Psoas muscle (tissue), 8 donors: ENCODE results near the gene USP30. TPM values are rescaled to one million over a fixed set of nuclear protein-coding genes. Genes with fewer than 3 reads are reported as not detected.

Experiments
- ATAC-seq, 4 donors: fragments of 200-7000 bp; cut with Tn5 transposase; one replicate each; pipeline ENCODE4 v1.9.1; 2020; ENCODE audit warnings: moderate library complexity in 3 of 4, mild to moderate bottlenecking in 2 of 4
- DNase-seq, 2 donors: peaks; one replicate each; pipeline ENCODE4 v3.0.0-alpha.2; 2020
- H3K27ac ChIP-seq: fragments of 200-600 bp; one replicate; pipeline ENCODE4 v1.8.0; 2022
- H3K27me3 ChIP-seq, 3 donors: fragments of 200-600 bp in 1 of 3; one replicate each; pipeline versions ENCODE4 v1.6.1 to v1.8.0; 2013 to 2022; ENCODE audit warnings: low read length in 2 of 3, mild to moderate bottlenecking in 2 of 3, moderate library complexity in 1 of 3; ENCODE audit not compliant: insufficient read depth in 3 of 3
- H3K36me3 ChIP-seq, 2 donors: fragments of 200-600 bp in 1 of 2; one replicate each; pipeline versions ENCODE4 v1.6.1 to v1.8.0; 2013 to 2022; ENCODE audit warnings: low read depth in 1 of 2, mild to moderate bottlenecking in 1 of 2, moderate library complexity in 1 of 2; ENCODE audit not compliant: insufficient read depth in 1 of 2
- H3K4me1 ChIP-seq: fragments of 200-600 bp; one replicate; pipeline ENCODE4 v1.8.0; 2022
- H3K4me3 ChIP-seq: fragments of 200-600 bp; one replicate; pipeline ENCODE4 v1.8.0; 2022; ENCODE audit warnings: mild to moderate bottlenecking
- H3K9me3 ChIP-seq: fragments of 200-600 bp; one replicate; pipeline ENCODE4 v1.8.0; 2022
- WGBS, 3 donors: extraction: QIAGEN DNeasy Blood & Tissue Kit; methylation state at CpG; one replicate each; pipeline versions ENCODE4 v1.1.6 to v1.1.7; 2013; 5-methylcytosine and 5-hydroxymethylcytosine counted together
- intact Hi-C, 2 donors: fragments of 100-400 bp; cut with DNase I; formaldehyde crosslinking; loops; one replicate each; pipeline versions ENCODE4 v1.11.0 to v1.14.2; 2022
- polyA plus RNA-seq, 3 donors: library from polyadenylated mRNA; stranded (reverse); fragments of 200-250 nt; gene quantifications; one replicate each; pipeline ENCODE4 v1.2.3, GENCODE V29; 2013
- total RNA-seq, 4 donors: library from RNA; stranded (reverse); fragmentation: NEBNext Ultra II Directional in 2 of 4; extraction: Animal tissue kit (Norgen Biotek cat#: 25700) in 2 of 4; gene quantifications; one replicate each; pipeline versions ENCODE4 v1.2.1 to v1.2.4, GENCODE V29; 2021 to 2023
- TF ChIP-seq, protein P1 (sequence below): fragments of 200-600 bp; IDR thresholded peaks from one replicate; pipeline ENCODE4 v1.8.0; 2022; ENCODE audit warnings: antibody characterized with exemption
- donor health status: healthy with polysubstance abuse.
- donor health status: DM: no; HTN: no; CAD: no; lungs with moderate emphysema.
- donor health status: Bipolar disorder and iron deficiency.
- donor health status: healthy.
- donor health status: DM: yes; HTN: yes; CAD: no.
- donor health status: DM: no; HTN: no; CAD: no.
- donor health status: DM: no; HTN: no; CAD: no.
- donor health status: DM: yes; HTN: yes; CAD: no.

Gene USP30
- total and polyA plus RNA-seq, 7 donors: 4.7 to 14.6 (median 10.9) TPM

DNA sequence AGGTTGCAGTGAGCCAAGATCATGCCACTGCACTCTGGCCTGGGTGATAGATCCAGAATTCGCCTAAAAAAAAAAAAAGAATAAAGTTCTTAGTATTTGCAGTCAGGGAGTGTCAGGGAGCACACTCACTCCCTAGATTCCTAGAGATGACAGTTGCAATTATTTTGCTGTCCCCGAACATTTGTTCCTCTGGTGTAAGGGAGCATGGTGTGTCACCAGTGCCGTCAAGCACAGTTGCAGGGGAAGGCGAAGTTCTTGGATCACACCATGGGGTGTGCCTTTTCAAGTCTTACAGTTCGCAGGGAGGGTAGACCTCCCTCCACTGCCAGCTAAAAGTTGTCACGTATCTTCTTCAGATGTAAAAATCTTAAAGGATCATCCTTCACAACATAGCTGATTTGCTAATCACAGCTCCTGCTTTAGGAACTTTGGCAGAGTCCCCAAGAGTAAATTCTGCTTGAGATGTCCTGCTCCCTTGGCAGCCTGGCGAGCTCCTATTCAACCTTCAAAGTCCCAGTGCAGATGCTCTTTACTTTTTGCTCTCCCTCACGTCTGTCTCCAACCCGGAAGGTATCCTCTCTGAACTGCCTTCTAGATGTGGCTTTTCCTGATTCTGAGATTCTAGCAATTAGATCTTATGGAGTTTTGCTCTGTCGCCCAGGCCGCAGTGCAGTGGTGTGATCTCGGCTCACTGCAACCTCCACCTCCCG, 75.3 kb downstream of the USP30 start:
- Histone ChIP-seq H3K27me3 (no peaks in the 10 kb centered on the region), H3K36me3 (peaks cover 0 to 14% of the 10 kb centered on the region in 2 donors), H3K27ac (peak overlapping the region; percentile 96), H3K4me1 (peaks cover 75% of the 10 kb centered on the region), H3K4me3 (no peak overlapping the region), H3K9me3 (no peaks in the 10 kb centered on the region)
- TF ChIP-seq, protein P1, sequence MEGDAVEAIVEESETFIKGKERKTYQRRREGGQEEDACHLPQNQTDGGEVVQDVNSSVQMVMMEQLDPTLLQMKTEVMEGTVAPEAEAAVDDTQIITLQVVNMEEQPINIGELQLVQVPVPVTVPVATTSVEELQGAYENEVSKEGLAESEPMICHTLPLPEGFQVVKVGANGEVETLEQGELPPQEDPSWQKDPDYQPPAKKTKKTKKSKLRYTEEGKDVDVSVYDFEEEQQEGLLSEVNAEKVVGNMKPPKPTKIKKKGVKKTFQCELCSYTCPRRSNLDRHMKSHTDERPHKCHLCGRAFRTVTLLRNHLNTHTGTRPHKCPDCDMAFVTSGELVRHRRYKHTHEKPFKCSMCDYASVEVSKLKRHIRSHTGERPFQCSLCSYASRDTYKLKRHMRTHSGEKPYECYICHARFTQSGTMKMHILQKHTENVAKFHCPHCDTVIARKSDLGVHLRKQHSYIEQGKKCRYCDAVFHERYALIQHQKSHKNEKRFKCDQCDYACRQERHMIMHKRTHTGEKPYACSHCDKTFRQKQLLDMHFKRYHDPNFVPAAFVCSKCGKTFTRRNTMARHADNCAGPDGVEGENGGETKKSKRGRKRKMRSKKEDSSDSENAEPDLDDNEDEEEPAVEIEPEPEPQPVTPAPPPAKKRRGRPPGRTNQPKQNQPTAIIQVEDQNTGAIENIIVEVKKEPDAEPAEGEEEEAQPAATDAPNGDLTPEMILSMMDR: no peak
- intact Hi-C loops: no loop called here
- ATAC-seq: peak in 3 of 4 donors; percentile 33 to 61 (median 42)
- 68 to 87% (median 71%) methylated on average over 13 of the region's 13 CpGs for WGBS, 3 donors
- DNase-seq: peak; percentile 43 to 83

DNA sequence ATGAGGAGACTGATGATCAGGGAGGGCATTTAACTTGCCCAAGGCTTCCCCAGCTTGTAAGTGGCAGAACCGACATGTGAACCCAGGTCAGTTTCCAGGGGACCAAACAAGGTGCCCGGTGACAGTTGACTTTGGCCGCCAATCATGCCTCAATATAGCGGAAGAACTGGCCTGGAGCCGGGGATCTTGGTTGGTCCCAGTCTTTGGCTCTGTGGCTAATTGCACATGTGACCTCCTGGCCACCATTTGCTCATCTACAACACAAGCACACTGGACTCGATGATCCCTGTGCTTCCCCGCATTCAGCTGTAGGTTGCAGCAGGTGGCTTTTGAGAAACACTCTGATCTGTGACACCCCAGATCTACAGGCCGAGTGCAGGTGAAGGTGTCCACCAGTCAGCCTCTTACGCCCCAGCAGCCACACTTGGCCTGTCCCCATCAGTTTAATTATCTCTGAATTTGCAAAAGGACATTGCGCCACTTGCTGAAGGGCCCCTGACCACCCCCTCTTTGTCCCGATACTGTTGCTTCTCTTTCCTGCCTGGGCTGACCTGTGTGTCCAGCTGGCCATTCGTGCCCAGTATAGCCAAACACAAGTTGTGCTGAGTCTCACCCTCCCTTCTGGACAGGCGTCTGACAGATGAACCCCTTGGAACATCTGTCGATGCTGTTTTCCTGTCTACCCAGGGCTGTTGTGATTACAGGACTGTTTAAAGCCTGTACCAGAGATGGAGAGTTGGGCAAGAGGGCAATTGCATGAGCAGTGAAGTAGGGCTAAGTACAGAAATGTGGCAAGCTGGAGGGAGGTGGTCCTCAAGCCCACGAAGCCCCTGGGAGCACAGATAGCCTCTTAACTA, 78.1 kb downstream of the USP30 start:
- H3K36me3 ChIP-seq: peaks cover 0 to 21% of the 10 kb centered on the region in 2 donors
- peaks cover 80% of the 10 kb centered on the region for H3K4me1 ChIP-seq
- intact Hi-C loops: no loop called here
- DNase-seq: peak; percentile 58 to 85
- peak; percentile 51 to 72 (median 64) for ATAC-seq
- peak overlapping the region; percentile 65 for H3K4me3 ChIP-seq
- 26 to 37% (median 28%) methylated on average over 15 of the region's 15 CpGs for WGBS, 3 donors
- peak overlapping the region; percentile 96 for H3K27ac ChIP-seq
- H3K27me3 ChIP-seq: no peaks in the 10 kb centered on the region
- H3K9me3 ChIP-seq: no peaks in the 10 kb centered on the region
- TF ChIP-seq, protein P1: no peak

DNA sequence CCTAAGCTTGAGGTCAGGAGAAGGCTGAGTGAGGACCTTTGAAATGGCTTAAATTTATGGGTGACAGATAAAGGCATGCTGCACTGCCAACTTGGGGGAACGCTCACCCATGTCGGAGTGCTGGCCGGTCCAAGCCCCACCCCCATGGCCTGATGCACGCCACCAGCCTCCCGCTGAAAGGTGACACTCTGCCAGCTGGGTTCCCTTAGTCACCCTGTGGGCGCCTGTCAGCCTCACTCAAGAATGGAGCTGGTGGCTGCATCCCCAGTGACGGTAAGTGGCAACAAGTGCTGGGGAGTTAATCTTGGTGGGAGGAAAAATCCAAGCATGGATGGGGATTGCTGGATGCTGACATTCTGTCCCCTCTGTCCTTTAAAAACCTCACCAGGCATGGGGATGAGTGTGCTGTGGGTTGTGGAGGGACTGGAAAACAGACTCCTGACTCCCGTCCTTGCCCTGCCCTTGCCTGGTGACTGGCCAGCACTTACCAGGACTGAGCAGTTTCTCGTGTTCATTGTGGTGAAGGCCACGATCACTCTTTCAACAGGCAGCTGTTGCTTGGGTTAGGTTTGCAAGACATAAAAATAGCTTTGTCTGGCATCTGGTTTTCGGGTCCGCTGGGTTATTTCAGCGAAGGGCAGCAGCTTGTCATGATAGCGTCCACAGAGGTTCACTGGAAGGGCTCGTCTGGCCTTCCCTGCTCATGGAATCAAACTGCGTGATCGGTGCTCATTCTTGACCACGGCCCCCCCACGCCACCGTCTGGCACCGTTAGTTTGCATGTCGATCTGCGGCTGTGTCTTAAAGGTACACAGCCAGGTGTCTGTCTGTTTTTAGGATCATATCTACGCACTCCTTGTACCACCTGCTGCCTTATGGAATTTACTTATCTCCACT, 79.0 kb downstream of the USP30 start:
- Histone ChIP-seq H3K9me3 (no peaks in the 10 kb centered on the region), H3K27ac (peak overlapping the region; percentile 96), H3K4me1 (peaks cover 73% of the 10 kb centered on the region), H3K4me3 (peak overlapping the region; percentile 65), H3K36me3 (peaks cover 0 to 12% of the 10 kb centered on the region in 2 donors), H3K27me3 (no peaks in the 10 kb centered on the region)
- intact Hi-C loops: no loop called here
- 23 to 31% (median 26%) methylated on average over 23 to 24 of the region's 24 CpGs for WGBS, 3 donors
- DNase-seq (peak; percentile 87 to 95), ATAC-seq (peak; percentile 76 to 91 (median 80))
- TF ChIP-seq, protein P1: no peak

DNA sequence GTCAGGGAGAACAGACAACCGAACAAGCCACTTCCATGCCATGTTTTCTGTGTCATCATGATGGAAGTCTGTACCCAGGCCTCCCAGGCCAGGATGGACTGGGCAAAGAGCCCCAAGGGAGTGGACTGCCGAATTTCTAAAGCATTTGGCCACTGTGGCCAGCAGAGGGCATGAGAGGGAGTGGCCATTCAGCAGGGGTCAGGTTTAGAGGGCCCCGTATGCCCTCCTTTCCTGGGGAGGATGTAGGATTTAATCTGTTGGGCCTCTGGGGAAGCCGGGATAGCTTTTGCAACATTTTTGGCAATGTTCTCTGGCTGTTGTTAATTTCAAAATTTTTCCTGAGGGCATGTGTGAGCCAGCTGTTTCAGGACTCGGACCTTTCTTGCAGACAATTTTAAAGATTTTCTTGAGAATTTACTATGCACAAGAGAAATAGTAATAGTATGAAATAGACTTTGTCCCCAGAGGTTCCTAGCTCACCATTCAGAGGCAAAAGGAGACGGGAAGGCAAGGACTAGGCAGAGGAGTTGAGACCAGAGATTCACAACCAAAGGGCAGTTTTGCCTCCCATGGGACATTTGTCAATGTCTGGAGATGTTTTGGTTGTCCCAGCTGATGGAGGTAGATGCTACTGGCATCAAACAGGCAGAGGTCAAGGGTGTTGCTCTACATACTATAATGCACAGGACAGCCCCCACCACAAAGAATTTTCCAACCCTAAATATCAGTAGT, 82.0 kb downstream of the USP30 start:
- TF ChIP-seq, protein P1: peak; percentile 49
- peak in 3 of 4 donors; percentile 28 to 35 (median 32) for ATAC-seq
- intact Hi-C loops: no loop called here

More for the DNA sequence above, 82.0 kb downstream of the USP30 start:
- Histone ChIP-seq H3K27ac (peak overlapping the region; percentile 96), H3K4me1 (peaks cover 70% of the 10 kb centered on the region), H3K27me3 (no peaks in the 10 kb centered on the region), H3K4me3 (peak overlapping the region; percentile 35), H3K36me3 (peaks cover 0 to 13% of the 10 kb centered on the region in 2 donors), H3K9me3 (no peaks in the 10 kb centered on the region)
- peak; percentile 73 to 90 for DNase-seq
- 15 to 27% (median 16%) methylated on average over 6 of the region's 6 CpGs for WGBS, 3 donors
